ENCODE data around the gene ADAMTS13. TPM values are rescaled to one million over a fixed set of nuclear protein-coding genes. Genes with fewer than 3 reads are reported as not detected.

Gene ADAMTS13
- polyA plus RNA-seq, 1 donor from 2014 or later = 13.5 TPM

- no peak overlapping the region for H2AFZ ChIP-seq (ENCODE audit: low read depth, low read length)
- peaks cover 10% of the 10 kb centered on the region for H3K9me3 ChIP-seq (ENCODE audit: low read length)
- TF ChIP-seq MXI1 (conservative IDR thresholded peaks at IDR 0.05; ENCODE audit: poor library complexity, severe bottlenecking) = no peak
- TF ChIP-seq, protein P1, sequence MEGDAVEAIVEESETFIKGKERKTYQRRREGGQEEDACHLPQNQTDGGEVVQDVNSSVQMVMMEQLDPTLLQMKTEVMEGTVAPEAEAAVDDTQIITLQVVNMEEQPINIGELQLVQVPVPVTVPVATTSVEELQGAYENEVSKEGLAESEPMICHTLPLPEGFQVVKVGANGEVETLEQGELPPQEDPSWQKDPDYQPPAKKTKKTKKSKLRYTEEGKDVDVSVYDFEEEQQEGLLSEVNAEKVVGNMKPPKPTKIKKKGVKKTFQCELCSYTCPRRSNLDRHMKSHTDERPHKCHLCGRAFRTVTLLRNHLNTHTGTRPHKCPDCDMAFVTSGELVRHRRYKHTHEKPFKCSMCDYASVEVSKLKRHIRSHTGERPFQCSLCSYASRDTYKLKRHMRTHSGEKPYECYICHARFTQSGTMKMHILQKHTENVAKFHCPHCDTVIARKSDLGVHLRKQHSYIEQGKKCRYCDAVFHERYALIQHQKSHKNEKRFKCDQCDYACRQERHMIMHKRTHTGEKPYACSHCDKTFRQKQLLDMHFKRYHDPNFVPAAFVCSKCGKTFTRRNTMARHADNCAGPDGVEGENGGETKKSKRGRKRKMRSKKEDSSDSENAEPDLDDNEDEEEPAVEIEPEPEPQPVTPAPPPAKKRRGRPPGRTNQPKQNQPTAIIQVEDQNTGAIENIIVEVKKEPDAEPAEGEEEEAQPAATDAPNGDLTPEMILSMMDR (IDR thresholded peaks at IDR 0.05; ENCODE audit: poor library complexity, severe bottlenecking) = no peak
- TF ChIP-seq SMC3 (conservative IDR thresholded peaks at IDR 0.05; ENCODE audit: poor library complexity) = no peak
- TF ChIP-seq, protein P2, sequence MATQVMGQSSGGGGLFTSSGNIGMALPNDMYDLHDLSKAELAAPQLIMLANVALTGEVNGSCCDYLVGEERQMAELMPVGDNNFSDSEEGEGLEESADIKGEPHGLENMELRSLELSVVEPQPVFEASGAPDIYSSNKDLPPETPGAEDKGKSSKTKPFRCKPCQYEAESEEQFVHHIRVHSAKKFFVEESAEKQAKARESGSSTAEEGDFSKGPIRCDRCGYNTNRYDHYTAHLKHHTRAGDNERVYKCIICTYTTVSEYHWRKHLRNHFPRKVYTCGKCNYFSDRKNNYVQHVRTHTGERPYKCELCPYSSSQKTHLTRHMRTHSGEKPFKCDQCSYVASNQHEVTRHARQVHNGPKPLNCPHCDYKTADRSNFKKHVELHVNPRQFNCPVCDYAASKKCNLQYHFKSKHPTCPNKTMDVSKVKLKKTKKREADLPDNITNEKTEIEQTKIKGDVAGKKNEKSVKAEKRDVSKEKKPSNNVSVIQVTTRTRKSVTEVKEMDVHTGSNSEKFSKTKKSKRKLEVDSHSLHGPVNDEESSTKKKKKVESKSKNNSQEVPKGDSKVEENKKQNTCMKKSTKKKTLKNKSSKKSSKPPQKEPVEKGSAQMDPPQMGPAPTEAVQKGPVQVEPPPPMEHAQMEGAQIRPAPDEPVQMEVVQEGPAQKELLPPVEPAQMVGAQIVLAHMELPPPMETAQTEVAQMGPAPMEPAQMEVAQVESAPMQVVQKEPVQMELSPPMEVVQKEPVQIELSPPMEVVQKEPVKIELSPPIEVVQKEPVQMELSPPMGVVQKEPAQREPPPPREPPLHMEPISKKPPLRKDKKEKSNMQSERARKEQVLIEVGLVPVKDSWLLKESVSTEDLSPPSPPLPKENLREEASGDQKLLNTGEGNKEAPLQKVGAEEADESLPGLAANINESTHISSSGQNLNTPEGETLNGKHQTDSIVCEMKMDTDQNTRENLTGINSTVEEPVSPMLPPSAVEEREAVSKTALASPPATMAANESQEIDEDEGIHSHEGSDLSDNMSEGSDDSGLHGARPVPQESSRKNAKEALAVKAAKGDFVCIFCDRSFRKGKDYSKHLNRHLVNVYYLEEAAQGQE (IDR thresholded peaks at IDR 0.05; ENCODE audit: borderline replicate concordance) = no peak
- no peak for TF ChIP-seq TAF1 (IDR thresholded peaks at IDR 0.05; ENCODE audit: low read depth)
- no peak for TF ChIP-seq POLR2AphosphoS5 (IDR thresholded peaks at IDR 0.05)
- no peak for TF ChIP-seq EP300 (conservative IDR thresholded peaks at IDR 0.05; ENCODE audit: poor library complexity, severe bottlenecking)
- TF ChIP-seq EZH2 (IDR thresholded peaks at IDR 0.05; ENCODE audit: borderline replicate concordance, insufficient read depth, low read length, poor library complexity, severe bottlenecking) = no peak
- TF ChIP-seq RAD21 (conservative IDR thresholded peaks at IDR 0.05) = no peak
- no peaks in the 10 kb centered on the region for H3K36me3 ChIP-seq (ENCODE audit: insufficient read depth, low read length)
- no peak overlapping the region for H3K9ac ChIP-seq (ENCODE audit: low read length)
- no peaks in the 10 kb centered on the region for H3K79me2 ChIP-seq (replicated peaks; ENCODE audit: insufficient read depth, low read length)
- H3F3A ChIP-seq (ENCODE audit: insufficient read depth, low read length, poor library complexity, severe bottlenecking) = no peaks in the 10 kb centered on the region
- no peak overlapping the region for H3K27ac ChIP-seq (ENCODE audit: low read length)
- H3K9me2 ChIP-seq (ENCODE audit: insufficient read depth, low read length) = no peaks in the 10 kb centered on the region
- H3K27me3 ChIP-seq (ENCODE audit: insufficient read depth, low read depth, low read length) = peaks cover 27% of the 10 kb centered on the region
- H3K4me2 ChIP-seq (ENCODE audit: low read length) = no peak overlapping the region
- H4K20me1 ChIP-seq (ENCODE audit: insufficient read depth) = no peaks in the 10 kb centered on the region
- H3K4me3 ChIP-seq (ENCODE audit: low read length) = no peak overlapping the region
These were observed 6.5 kb downstream of the ADAMTS13 start for GRCh38 chr9:133428617-133429101.

GRCh38 chr9:133429214-133429613 is 7.0 kb downstream of the ADAMTS13 start:
- Histone ChIP-seq H3K4me3 (ENCODE audit: low read length) (no peak overlapping the region), H3K4me2 (ENCODE audit: low read length) (no peak overlapping the region)
- TF ChIP-seq SMC3 (conservative IDR thresholded peaks at IDR 0.05; ENCODE audit: poor library complexity) (no peak), EP300 (conservative IDR thresholded peaks at IDR 0.05; ENCODE audit: poor library complexity, severe bottlenecking) (no peak), MXI1 (conservative IDR thresholded peaks at IDR 0.05; ENCODE audit: poor library complexity, severe bottlenecking) (no peak), POLR2AphosphoS5 (IDR thresholded peaks at IDR 0.05) (no peak), RAD21 (conservative IDR thresholded peaks at IDR 0.05) (no peak), TAF1 (IDR thresholded peaks at IDR 0.05; ENCODE audit: low read depth) (no peak), EZH2 (IDR thresholded peaks at IDR 0.05; ENCODE audit: borderline replicate concordance, insufficient read depth, low read length, poor library complexity, severe bottlenecking) (no peak)
- TF ChIP-seq, protein P1 (IDR thresholded peaks at IDR 0.05; ENCODE audit: poor library complexity, severe bottlenecking) = no peak
- TF ChIP-seq, protein P2 (IDR thresholded peaks at IDR 0.05; ENCODE audit: borderline replicate concordance) = no peak

More at GRCh38 chr9:133429214-133429613, 7.0 kb downstream of the ADAMTS13 start:
- Histone ChIP-seq H3F3A (ENCODE audit: insufficient read depth, low read length, poor library complexity, severe bottlenecking) (no peaks in the 10 kb centered on the region), H3K79me2 (replicated peaks; ENCODE audit: insufficient read depth, low read length) (no peaks in the 10 kb centered on the region), H3K36me3 (ENCODE audit: insufficient read depth, low read length) (no peaks in the 10 kb centered on the region), H3K9ac (ENCODE audit: low read length) (no peak overlapping the region), H3K9me3 (ENCODE audit: low read length) (peaks cover 10% of the 10 kb centered on the region), H3K27me3 (ENCODE audit: insufficient read depth, low read depth, low read length) (peaks cover 27% of the 10 kb centered on the region), H4K20me1 (ENCODE audit: insufficient read depth) (no peaks in the 10 kb centered on the region), H3K27ac (ENCODE audit: low read length) (no peak overlapping the region), H3K9me2 (ENCODE audit: insufficient read depth, low read length) (no peaks in the 10 kb centered on the region), H2AFZ (ENCODE audit: low read depth, low read length) (no peak overlapping the region)
